Loucy (cell line): Measurements from ENCODE around the gene PLCL2.

ENCODE experiments used
- H2AFZ ChIP-seq: fragments of 200-600 bp; sonication (generic); 2 replicates; pipeline ENCODE4 v1.6.0; 2016; ENCODE audit warnings: antibody characterized with exemption, mild to moderate bottlenecking, low read length, moderate library complexity
- H3F3A ChIP-seq: fragments of 200-600 bp; 2 replicates; pipeline ENCODE4 v1.6.0; 2016; ENCODE audit warnings: antibody characterized with exemption, low read depth, mild to moderate bottlenecking
- H3K27me3 ChIP-seq: fragments of 200-600 bp; sonication (generic); 2 replicates; pipeline ENCODE4 v1.6.1; 2014; ENCODE audit warnings: low read length, mild to moderate bottlenecking; ENCODE audit not compliant: insufficient read depth, poor library complexity, severe bottlenecking
- H3K36me3 ChIP-seq: fragments of 200-600 bp; sonication (generic); 2 replicates; pipeline ENCODE4 v1.6.1; 2016; ENCODE audit warnings: low read length; ENCODE audit not compliant: insufficient read depth
- H3K4me1 ChIP-seq: fragments of 200-600 bp; sonication (generic); 2 replicates; pipeline ENCODE4 v1.5.1; 2014; ENCODE audit warnings: low read length, mild to moderate bottlenecking; ENCODE audit not compliant: insufficient read depth, poor library complexity, severe bottlenecking
- H3K4me2 ChIP-seq: fragments of 200-600 bp; sonication (generic); 2 replicates; pipeline ENCODE4 v1.6.0; 2014; ENCODE audit warnings: antibody characterized with exemption, low read length, low read depth, mild to moderate bottlenecking; ENCODE audit not compliant: poor library complexity, severe bottlenecking
- H3K4me3 ChIP-seq: fragments of 200-600 bp; sonication (generic); 2 replicates; pipeline ENCODE4 v1.5.1; 2014; ENCODE audit warnings: low read length, mild to moderate bottlenecking, mixed read lengths; ENCODE audit not compliant: poor library complexity, severe bottlenecking
- H3K79me2 ChIP-seq: fragments of 200-600 bp; sonication (generic); 2 replicates; pipeline ENCODE4 v1.6.1; 2014; ENCODE audit warnings: low read length; ENCODE audit not compliant: insufficient read depth
- H3K9ac ChIP-seq: fragments of 200-600 bp; sonication (generic); 2 replicates; pipeline ENCODE4 v1.6.0; 2014; ENCODE audit warnings: mild to moderate bottlenecking, low read depth, low read length, moderate library complexity; ENCODE audit not compliant: poor library complexity, severe bottlenecking
- H3K9me2 ChIP-seq: fragments of 200-600 bp; sonication (generic); replicated peaks from 2 replicates; pipeline ENCODE4 v1.6.1; 2016; ENCODE audit warnings: low read depth, low read length, mixed read lengths
- H3K9me3 ChIP-seq: fragments of 200-600 bp; sonication (generic); 2 replicates; pipeline ENCODE4 v1.6.1; 2014; ENCODE audit warnings: mild to moderate bottlenecking, antibody characterized with exemption, low read length, low read depth; ENCODE audit not compliant: insufficient read depth
- H4K20me1 ChIP-seq: fragments of 200-600 bp; sonication (generic); 2 replicates; pipeline ENCODE4 v1.6.0; 2014; ENCODE audit warnings: antibody characterized with exemption, low read length, mild to moderate bottlenecking; ENCODE audit not compliant: insufficient read depth, poor library complexity, severe bottlenecking
- EZH2phosphoT487 ChIP-seq: fragments of 200-600 bp; IDR thresholded peaks from 2 replicates; pipeline ENCODE4 v1.6.1; 2018; ENCODE audit warnings: antibody characterized with exemption, mild to moderate bottlenecking, moderate library complexity, borderline replicate concordance
- TF ChIP-seq, protein P1 (sequence below): fragments of 200-600 bp; sonication (generic); conservative IDR thresholded peaks from 2 replicates; pipeline ENCODE4 v1.5.1; 2014; ENCODE audit warnings: mild to moderate bottlenecking, antibody characterized with exemption, low read length

Gene PLCL2

DNA sequence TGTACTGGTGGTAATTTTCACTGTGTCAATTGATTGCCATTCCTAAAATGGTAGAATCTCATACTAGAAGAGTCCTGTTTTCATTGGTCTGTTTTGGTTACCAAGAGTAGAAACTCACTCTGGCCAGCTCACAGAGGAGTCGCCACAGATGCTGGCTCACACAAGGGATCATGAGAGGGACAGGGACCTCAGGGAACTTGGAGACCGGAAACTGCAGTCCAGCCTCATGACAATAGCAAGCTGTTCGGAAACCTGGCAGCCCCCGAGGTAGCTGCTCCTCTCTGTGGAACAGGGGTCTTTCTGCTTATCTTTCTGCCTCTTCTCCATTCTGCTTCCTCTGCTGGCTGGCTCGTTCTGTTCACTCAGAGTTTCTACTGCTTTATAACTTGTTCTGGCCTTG lies 192.9 kb downstream of the PLCL2 start:
- Histone ChIP-seq H3K9me3 (no peaks in the 10 kb centered on the region), H3F3A (no peaks in the 10 kb centered on the region), H3K4me1 (peaks cover 15% of the 10 kb centered on the region), H3K4me3 (no peak overlapping the region), H3K9me2 (no peaks in the 10 kb centered on the region), H3K4me2 (no peak overlapping the region), H3K9ac (no peak overlapping the region), H3K27me3 (no peaks in the 10 kb centered on the region), H3K79me2 (no peaks in the 10 kb centered on the region), H2AFZ (no peak overlapping the region), H3K36me3 (no peaks in the 10 kb centered on the region), H4K20me1 (no peaks in the 10 kb centered on the region)
- TF ChIP-seq, protein P1, sequence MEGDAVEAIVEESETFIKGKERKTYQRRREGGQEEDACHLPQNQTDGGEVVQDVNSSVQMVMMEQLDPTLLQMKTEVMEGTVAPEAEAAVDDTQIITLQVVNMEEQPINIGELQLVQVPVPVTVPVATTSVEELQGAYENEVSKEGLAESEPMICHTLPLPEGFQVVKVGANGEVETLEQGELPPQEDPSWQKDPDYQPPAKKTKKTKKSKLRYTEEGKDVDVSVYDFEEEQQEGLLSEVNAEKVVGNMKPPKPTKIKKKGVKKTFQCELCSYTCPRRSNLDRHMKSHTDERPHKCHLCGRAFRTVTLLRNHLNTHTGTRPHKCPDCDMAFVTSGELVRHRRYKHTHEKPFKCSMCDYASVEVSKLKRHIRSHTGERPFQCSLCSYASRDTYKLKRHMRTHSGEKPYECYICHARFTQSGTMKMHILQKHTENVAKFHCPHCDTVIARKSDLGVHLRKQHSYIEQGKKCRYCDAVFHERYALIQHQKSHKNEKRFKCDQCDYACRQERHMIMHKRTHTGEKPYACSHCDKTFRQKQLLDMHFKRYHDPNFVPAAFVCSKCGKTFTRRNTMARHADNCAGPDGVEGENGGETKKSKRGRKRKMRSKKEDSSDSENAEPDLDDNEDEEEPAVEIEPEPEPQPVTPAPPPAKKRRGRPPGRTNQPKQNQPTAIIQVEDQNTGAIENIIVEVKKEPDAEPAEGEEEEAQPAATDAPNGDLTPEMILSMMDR, result no peak
- TF ChIP-seq EZH2phosphoT487, result no peak

DNA sequence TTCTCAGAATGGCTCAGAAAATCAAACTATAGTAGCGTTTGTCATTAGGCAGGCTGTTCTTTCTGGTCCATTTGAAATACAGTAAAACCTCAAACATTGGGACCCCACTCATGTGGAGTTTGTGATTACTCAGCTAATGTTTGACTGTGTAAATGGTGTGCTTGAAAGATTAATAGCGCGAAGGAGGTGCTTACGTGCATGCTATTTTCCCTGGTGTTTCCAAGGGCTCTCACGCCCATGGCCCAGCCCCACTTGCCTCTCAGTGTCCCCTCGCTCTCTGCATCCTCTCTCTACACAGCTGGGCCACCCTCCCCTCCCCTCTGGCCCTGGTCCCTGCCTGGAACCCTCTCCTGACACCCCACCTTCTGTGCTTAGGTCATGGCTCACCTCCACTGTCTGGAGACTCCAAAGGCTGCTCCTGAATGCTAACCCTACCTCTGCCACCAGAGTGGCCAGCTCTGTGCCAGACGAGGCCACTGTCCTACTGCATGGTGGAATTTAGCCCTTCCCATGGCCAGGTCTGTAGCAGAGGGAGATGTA lies 194.2 kb downstream of the PLCL2 start:
- H3K4me2 ChIP-seq, result no peak overlapping the region
- no peak overlapping the region for H3K9ac ChIP-seq
- H2AFZ ChIP-seq, result no peak overlapping the region
- no peaks in the 10 kb centered on the region for H3K36me3 ChIP-seq
- H3K9me3 ChIP-seq, result no peaks in the 10 kb centered on the region
- H4K20me1 ChIP-seq, result no peaks in the 10 kb centered on the region
- H3K4me1 ChIP-seq, result peaks cover 15% of the 10 kb centered on the region
- no peaks in the 10 kb centered on the region for H3K79me2 ChIP-seq
- no peaks in the 10 kb centered on the region for H3K27me3 ChIP-seq
- no peak overlapping the region for H3K4me3 ChIP-seq
- no peak for TF ChIP-seq EZH2phosphoT487
- TF ChIP-seq, protein P1, result no peak
- H3K9me2 ChIP-seq, result no peaks in the 10 kb centered on the region
- no peaks in the 10 kb centered on the region for H3F3A ChIP-seq

DNA sequence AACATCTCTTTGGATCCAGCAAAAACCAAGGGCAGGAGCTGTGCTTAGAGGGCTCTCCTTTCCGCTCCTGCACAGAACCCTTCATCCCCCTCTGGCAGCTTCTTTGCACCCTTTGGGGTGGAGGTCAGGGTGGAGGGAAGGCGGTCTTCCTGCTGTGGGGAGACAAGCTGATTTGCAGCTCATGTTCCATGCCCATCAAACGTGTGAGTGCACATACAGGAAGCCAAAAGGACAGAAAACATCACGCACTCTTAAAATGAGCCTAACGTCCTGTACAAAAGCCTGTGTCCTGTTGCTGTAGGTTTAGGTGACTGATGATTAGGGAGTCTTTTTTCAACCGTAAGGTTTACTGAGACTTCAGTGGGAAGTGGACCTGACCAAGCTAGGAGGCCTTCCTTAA lies 195.2 kb downstream of the PLCL2 start:
- Histone ChIP-seq H4K20me1 (no peaks in the 10 kb centered on the region), H2AFZ (no peak overlapping the region), H3F3A (no peaks in the 10 kb centered on the region), H3K9me2 (no peaks in the 10 kb centered on the region), H3K4me1 (peaks cover 6% of the 10 kb centered on the region), H3K9me3 (no peaks in the 10 kb centered on the region), H3K79me2 (no peaks in the 10 kb centered on the region), H3K9ac (no peak overlapping the region), H3K4me3 (no peak overlapping the region), H3K4me2 (no peak overlapping the region), H3K27me3 (no peaks in the 10 kb centered on the region), H3K36me3 (no peaks in the 10 kb centered on the region)
- TF ChIP-seq, protein P1, result no peak
- TF ChIP-seq EZH2phosphoT487, result no peak
